ENCODE results near the gene SCCPDH.

SCCPDH gene

DNA sequence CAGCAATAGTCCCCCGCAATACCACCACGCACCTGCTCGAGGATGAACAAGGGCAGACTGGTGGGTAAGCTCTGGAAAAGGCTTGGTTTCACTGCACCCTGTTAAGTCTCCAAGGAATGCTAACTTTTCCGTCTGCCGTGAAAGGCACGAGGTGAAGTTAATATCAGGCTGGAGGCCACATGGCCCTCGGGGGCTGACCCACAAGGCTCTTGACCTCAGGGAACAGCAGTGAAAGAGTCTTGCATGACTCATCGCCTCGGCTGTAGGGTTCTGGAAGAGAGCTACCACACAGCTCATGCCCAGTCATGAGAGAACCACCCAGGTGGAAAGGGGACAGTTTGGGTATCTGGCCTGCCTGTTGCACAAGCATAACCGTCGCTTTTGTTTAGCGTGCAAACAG is 24.7 kb downstream of the SCCPDH start:
- DNase-seq (ENCODE audit: low read depth, low spot score), result no peak

DNA sequence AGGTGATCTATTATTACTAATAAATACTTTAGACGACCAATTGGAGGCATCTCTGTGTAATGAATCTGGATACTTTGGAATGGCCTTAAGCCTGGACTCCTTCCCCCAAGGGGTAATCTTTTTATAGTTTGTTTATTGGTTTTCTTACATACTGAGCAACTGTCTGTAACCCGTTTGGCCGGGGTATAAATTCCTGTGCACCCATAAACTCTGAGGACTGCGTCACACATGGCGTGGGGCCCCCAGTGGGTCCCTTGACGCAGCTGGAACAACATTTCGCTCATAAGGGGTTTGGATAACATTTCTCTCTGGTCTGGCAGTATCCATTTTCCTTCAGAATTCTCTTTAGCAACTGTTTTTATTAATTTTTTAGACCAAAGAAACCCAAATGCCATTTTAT is 26.5 kb downstream of the SCCPDH start:
- DNase-seq (ENCODE audit: low read depth, low spot score), result no peak

DNA sequence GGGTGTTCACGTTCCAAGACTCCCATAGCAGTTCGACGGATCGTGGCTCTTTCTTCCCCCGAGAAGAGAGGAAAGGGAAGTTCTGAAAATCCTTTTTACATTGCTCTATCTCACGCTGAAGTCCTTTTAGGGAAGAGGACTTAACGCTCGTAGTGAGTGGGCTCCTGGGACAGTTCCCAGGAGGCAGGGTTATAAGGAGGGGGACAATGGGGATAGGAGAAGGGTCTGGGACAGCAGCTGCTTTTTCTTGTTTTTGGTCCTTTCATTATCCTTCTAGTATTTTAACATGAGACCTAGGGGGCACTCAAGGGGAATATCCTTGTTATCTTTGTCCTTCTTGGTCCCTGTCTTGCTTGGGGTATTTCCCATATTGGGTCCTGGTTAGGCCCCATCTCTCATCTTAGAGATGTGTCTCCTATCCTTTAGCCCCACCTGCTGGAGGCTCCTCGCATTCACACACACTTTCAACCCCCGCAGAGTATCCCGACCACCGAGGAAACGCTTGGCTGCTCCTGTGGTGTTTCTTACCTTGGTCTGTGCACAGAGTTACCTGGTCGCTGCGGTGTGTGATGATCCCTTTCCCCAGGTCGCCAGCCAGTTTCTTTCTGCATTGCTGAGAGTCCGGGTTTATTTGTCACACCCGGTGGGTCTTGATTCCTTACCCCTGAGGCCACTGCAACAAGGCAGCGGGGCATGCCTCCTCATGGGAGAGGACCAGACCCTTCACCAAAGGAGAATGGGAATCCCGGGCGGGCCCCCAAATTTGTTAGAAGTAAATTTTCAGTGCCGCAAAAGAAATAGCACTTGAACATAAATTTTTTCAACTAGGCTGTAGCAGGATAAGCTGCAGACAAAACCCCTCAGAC is 29.7 kb downstream of the SCCPDH start:
- peak; percentile 71 for DNase-seq (ENCODE audit: low read depth, low spot score)

DNA sequence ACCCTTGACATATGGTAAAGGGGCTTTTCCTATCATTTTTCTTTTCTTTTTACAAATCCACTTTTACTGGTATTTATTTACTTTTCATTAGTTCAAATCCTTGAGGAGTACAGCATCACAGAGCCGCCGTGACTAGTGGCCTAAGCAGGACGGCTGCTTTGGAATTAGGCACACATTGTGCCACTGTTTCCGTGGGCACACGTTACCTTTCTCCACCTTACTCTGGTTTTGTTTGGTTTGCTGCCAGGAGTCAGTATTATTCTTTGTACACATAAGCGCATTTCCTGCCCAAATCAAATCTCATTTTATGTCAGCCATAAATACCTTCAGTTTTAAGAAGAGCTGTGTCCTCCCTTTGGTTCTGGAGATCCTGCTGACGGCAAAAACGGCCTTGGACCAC is 31.2 kb downstream of the SCCPDH start:
- no peak for DNase-seq (ENCODE audit: low read depth, low spot score)

DNA sequence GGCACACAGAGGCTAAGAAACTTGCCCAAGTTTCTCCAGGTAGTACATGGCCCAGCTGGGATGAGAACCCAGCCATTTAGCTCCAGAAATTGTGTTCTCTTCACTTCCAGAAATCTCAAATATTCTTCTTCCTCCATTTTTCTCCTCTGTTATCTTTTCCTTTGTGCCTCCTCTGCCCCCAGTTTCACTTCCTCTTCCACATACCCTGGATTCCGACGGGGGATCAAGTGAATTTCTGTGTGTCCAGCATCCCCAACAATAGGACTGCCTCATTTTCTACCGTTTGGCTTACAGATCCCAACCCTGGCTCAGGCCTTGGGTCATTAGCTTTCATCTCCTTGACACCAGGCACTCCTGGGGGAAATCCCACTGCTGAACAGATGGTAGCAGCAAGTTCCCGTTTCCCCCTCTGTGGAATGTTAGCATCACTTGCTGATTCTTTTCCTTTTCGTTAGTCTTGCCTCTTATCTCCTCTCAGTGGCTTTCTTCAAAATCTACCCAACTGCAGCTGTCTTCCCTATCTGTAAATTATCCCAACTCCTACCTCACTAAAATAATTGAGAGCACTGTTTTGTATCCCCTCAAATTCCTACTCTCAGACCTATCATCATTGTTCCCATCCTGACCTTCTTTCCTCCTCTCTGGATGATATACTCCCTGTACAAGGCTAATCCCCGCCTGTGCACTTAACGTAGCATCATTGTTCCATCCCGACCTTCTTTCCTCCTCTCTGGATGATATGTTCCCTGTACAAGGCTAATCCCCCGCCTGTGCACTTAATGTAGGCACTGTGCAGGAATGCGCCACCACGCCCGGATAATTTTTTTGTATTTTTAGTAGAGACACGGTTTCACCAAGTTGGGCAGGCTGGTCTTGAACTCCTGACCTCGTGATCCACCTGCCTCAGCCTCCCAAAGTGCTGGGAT is 36.5 kb downstream of the SCCPDH start:
- no peak for DNase-seq (ENCODE audit: low read depth, low spot score)

DNA sequence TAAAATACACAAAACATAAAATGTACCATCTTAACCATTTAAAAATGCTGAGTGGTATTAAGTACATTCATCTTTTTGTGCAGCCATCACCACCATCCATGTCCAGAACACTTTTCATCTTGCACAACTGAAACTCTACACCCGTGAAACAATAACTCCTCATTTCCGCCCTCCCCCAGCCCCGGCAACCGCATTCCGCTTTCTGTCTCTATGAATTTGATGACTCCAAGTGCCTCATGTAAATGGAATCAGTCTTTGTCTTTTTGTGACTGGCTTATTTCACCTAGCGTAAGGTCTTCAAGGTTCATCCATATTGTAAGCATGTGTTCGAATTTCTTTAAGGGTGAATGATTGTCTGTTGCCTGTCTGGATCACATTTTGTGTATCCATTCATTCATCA is 37.2 kb downstream of the SCCPDH start:
- no peak for DNase-seq (ENCODE audit: low read depth, low spot score)

DNA sequence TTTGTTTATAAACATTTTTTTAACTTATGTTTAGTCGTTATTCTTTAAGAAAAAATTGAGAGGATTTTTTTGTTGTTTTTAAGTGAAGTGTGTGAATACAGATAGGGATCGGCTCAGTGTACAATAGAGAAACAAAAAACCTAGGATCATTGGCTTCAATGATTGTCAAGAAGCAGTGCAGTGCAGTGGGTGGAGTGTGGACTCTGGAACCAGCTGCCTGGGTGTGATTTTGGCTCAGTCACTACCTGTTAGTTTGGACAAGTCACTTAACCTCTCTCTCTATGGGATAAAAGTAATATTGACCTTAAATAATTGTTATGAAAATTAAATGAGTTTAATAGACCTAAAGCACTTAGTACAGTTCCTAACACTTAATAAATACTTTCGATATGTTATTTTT is 41.3 kb downstream of the SCCPDH start:
- no peak for DNase-seq (ENCODE audit: low read depth, low spot score)

DNA sequence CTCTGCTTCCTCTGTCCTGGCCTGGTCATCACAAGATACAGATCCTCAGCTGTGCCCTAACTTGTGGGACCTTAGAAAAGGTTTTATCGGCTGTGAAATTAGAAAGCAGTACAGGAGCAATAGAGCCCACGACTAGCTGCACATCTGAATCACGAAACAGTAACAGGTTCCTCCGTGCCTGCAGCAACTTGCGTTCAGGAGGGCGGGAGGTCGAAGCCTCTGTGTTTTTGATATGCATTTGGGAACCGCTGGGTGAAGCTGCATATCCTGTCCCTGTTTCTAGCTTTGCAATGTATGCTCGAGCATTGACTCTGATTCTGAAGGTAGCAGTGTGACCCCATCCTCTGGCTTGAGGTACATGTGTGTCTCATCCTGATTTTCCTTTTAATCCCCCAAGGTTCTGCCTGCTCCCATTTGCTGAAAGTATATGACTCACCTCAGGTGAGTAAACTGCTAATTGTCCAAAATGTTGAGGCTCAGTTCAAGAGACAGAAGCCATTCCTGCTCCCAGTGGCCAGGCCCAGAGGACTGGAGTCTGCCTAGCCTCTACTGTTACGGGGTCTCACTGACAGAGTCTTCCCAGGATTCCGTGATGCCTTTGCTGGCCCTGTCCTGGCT is 44.3 kb downstream of the SCCPDH start:
- DNase-seq (ENCODE audit: low read depth, low spot score), result no peak

DNA sequence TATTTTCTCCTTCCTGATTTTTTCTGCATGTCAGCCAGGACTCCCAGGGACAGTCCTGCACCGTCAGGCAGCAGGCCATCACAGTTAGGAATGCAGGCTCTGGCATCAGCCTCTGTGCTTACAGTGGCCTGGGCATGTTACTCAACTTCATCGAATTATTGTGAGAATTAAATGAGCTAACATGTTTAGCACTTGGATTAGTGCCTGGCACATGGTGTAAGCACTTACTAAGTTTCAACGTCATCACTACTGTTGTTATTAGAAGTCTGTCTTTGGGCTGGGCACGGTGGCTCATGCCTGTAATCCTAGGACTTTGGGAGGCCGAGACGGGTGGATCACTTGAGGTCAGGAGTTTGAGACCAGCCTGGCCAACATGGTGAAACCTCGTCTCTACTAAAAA is 45.1 kb downstream of the SCCPDH start:
- peak; percentile 78 for DNase-seq (ENCODE audit: low read depth, low spot score)

DNA sequence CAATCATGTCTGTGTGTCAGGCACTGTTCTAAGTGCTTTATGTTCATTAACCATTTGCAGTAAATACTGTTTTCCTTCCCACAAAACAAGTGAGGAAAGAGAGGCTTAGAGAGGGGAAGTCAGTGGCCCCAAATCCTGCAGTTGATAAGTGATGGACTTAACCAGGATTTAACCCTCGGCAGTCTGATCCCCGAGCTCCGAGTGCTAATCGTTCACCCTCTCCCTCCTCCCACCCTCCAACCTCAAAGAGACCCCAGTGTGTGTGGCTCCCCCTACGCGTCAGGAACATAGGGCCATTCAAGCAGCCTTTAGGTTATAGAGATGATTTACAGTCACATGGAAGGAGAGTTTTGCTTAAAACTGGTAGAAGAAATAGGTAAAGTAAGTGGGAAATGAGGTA is 47.2 kb downstream of the SCCPDH start:
- DNase-seq (ENCODE audit: low read depth, low spot score), result no peak

DNA sequence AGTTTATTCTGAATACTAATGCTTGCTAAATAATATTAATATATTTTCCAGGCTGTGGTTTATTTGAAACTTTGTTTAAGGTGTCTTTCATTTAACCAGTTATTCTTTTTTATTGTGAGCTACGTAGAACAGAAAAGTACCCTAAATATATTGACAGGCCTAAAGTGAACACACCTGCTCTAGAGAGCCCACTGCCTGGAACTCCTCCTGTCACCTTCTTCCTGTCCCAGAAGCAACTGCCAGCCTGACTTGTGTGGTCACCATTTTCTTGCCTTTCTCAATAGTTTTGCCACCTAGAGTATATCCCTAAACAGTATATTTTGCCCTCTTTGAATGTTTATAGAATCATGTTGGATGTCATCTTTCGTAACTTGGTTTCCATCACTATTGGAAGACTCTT is 48.5 kb downstream of the SCCPDH start:
- DNase-seq (ENCODE audit: low read depth, low spot score), result no peak

DNA sequence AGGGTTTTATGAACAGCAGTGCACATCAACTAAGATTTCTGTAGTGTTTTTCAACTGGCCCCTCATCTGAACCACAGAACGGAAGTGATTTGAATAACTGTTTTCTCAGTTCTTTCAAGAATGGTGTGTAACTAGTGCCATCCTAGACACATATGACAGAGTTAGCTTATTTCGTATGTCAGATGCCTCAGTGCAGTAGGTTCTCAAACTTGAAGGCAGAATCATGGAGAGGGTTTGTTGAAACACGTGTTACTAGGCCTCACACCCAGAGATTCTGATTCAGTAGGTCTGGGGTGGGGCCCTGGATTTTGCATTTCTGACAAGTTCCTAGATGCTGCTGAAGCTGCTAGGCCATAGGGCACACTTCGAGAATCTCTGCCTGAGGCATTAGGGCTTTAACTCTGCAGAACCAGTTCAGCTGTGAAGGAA is 49.0 kb downstream of the SCCPDH start:
- no peak for DNase-seq (ENCODE audit: low read depth, low spot score)

DNA sequence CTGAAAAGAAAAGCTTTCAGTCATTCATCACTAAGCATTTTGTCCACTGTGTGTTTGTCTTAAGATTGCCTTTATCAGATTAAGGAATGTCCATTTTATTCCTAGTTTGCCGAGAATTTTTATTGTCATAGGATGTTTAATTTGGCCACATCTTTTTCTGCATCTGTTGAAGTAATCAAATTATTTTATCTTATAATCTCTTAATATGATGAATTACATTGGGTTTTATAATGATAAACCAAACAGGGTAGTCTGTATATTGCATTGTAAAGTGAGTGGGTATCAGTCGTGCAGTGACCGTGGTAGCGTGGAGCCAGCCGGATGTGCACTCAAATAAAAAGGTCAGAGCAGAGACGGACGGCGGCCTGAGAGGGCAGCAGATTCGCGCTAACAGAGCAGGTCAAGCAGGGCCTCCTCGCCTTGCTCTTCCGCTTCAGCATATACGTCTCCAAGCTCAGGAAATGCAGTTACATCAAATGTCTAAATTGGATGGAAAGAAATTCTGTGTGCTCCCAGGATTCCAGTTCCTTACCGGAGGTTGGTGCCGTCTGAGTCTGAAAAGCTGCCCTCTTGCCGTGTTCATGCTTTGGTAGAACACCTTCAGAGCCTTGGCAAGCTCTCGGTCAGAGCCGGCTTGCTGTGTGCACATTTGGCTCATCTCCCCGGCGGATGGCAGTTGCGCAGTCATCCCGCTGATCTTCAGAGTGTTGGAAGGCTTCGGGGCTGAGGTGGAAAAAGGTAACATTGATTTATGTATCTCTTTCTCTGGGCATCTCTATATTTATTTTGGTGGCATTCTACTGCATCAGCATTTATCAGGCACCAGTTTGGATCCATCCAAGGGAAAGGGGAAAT is 51.5 kb downstream of the SCCPDH start:
- DNase-seq (ENCODE audit: low read depth, low spot score), result no peak

DNA sequence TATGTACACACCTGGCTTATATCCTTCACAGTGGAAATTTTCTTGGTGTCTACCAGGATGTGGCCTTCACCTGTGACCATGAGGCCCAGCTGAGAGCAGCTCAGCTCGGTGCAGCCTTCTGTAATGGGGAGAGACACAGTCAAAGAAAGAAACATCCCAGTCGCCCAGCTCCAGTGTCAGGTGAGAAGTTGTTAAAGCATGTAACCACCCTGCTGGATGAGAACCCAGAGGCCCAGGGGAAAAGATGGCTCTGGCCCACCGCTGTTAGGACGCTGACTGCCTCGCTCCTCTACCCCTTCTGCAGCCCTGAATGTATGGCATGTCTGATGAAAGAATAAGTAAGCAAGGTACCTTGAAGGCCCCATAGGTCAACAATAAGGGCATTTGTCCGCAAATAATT is 52.7 kb downstream of the SCCPDH start:
- no peak for DNase-seq (ENCODE audit: low read depth, low spot score)

DNA sequence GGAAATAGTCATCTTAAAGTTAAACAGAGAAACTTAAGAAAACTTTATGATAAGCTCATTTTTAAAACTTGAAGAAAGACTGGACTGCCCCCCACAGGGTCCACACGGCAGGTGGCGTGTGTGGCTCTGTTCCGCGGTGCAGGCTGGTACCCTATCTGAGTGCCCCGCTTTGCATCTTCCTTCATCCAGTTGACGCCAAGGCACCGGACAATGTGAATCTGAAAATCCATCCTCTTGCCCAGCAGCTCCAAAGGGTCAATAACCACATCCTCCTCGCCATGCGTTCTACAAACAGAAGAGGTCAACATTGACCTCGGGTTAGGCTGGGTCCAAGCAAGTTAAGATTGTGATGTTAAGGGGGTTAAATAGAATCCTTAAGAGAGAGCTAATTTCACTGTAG is 54.5 kb downstream of the SCCPDH start:
- DNase-seq (ENCODE audit: low read depth, low spot score), result no peak

DNA sequence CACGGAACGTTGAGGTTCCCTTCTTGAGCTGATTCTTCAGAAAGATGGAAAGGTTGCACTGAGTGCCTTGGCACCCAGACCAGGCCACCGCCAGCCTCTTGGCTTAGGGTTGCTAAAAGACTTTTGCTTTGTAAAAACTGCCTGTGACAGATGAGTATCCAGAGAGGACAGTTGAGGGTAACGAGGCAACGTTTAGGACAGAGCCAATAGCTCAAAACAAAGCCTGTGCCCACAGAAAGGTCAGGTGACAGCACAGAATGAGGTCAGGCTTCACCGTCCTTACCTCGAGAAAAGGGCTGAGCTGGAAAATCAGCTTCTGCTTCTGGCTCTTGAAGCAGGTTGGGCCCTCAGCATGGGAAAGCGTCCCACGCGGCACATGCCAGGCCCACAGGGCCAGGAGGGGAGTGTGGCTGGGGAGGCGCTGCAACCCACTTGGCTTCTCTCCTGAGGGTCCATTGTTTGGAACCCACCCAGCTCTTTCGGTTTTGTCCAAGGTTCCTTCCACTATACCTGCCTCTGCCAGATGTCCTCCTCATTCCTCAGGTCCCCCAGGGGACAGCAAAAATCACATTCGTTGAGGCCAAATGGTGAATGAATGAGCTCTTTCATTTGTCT is 55.5 kb downstream of the SCCPDH start:
- no peak for DNase-seq (ENCODE audit: low read depth, low spot score)

DNA sequence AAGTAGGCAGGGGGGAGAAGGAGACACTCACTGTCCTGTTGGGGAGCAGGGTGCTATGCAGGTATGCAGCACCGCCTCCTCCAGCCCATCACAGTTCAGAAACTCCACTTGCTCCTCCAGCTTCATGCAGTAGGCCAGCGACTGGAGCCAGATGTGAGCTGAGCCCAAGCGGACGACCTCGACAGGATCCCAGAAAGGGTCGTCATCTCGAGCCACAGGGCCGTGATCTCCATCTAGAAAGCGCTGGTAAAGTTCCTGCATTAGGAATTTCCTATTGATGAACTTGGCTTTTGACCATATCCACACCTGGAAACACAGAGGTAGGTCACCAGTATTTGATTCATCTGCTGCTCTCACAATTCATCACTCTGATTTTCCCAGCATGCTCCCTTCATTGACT is 56.1 kb downstream of the SCCPDH start:
- no peak for DNase-seq (ENCODE audit: low read depth, low spot score)

DNA sequence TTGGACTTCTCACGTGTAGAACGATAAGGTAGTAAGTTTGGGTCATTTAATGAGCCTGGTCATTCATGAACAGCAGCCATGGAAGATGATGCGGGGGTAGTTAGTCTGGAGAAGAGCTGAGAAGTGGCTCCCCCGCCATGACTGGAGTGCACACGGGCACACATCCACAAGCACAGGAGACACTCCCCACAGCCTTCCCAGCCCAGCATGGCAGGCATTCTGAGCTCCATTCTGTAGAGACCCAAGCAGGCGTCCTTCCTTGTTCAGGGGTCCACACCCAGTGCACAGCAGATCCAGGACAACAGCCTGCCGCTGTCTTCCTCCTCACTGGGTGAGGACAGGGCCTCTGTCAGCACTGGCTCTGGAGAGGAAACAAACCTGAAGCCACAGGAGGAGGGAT is 57.0 kb downstream of the SCCPDH start:
- DNase-seq (ENCODE audit: low read depth, low spot score), result no peak

DNA sequence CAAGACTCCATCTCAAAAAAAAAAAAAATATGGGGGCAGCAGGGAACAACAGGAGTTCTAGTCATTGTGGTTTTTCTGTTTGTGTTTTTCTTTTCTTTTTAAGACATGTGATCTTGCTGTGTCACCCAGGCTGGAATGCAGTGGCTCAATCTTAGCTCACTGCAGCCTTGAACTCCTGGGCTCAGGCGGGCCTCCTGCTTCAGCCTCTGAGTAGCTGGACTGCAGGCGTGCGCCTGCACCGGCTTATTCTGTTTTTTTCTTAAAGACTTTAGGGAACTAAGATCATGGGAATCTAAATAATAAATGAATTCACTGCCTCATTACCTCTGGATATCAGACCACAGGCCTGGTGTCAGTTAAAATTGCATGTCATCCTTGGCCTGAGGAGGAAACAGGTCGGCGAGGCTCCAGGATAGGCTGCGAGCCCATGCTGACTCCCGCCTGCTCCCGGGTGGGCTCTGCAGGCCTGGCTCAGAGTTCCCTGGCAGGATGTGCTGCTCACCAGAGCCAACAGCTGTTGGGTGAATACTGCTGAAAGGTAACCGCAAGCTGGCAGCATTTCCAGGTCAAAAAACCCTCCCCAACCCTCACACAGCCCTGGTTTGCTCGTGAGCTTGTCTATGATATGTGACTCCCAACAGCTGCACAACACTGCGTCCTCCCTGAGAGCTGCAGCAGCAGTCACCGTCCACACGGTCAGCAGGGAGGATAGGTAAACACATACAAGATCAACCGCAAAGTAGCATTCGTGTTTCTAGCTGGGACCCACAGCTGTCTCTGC is 58.1 kb downstream of the SCCPDH start:
- peak; percentile 74 for DNase-seq (ENCODE audit: low read depth, low spot score)

All from astrocyte of the hippocampus (primary cell).